HepG2 (cell line): Measurements from ENCODE around the gene AGAP3. TPM values are rescaled to one million over a fixed set of nuclear protein-coding genes. Genes with fewer than 3 reads are reported as not detected.

Experiments
- GPN1 ChIP-seq: sonication (generic); formaldehyde crosslinking; IDR thresholded peaks from 2 replicates; pipeline ENCODE4 v1.5.1; 2020; ENCODE audit warnings: missing genetic modification reagents, borderline replicate concordance
- HNF1A ChIP-seq, 2 experiments: sonication (generic) in 1 of 2; formaldehyde crosslinking in 1 of 2; IDR thresholded peaks; 2 replicates each; pipeline versions ENCODE4 v1.4.0 to v1.6.1; 2016 to 2020; ENCODE audit warnings: borderline replicate concordance in 1 of 2, low read depth in 1 of 2, mild to moderate bottlenecking in 1 of 2, missing genetic modification reagents in 1 of 2
- MTA1 ChIP-seq: sonication (generic); formaldehyde crosslinking; IDR thresholded peaks from 2 replicates; pipeline ENCODE4 v1.4.0; 2020; ENCODE audit warnings: missing genetic modification reagents, mild to moderate bottlenecking, borderline replicate concordance
- NR2C2 ChIP-seq: sonication (generic); formaldehyde crosslinking; IDR thresholded peaks from 2 replicates; pipeline ENCODE4 v1.4.0; 2020; ENCODE audit warnings: missing genetic modification reagents, mild to moderate bottlenecking, moderate library complexity, borderline replicate concordance
- PLSCR1 ChIP-seq: sonication (generic); formaldehyde crosslinking; IDR thresholded peaks from 2 replicates; pipeline ENCODE4 v1.5.0; 2020; ENCODE audit warnings: missing genetic modification reagents, mild to moderate bottlenecking, borderline replicate concordance
- RAD51 ChIP-seq: fragments of 450-650 bp; IDR thresholded peaks from 2 replicates; pipeline ENCODE4 v1.6.1; 2016; ENCODE audit warnings: borderline replicate concordance
- ZBED4 ChIP-seq: sonication (generic); formaldehyde crosslinking; IDR thresholded peaks from 2 replicates; pipeline ENCODE4 v1.4.0; 2020; ENCODE audit warnings: missing genetic modification reagents, borderline replicate concordance
- ZHX2 ChIP-seq, 2 experiments: sonication (generic) in 1 of 2; formaldehyde crosslinking in 1 of 2; IDR thresholded peaks; 2 replicates each; pipeline versions ENCODE4 v1.6.1 to v1.9.0; 2014 to 2022; ENCODE audit warnings: antibody characterized with exemption in 1 of 2, borderline replicate concordance in 1 of 2, inconsistent platforms in 1 of 2, low read depth in 1 of 2, missing genetic modification reagents in 1 of 2
- ZNF496 ChIP-seq: sonication (generic); formaldehyde crosslinking; IDR thresholded peaks from 2 replicates; pipeline ENCODE4 v1.8.1; 2023; ENCODE audit warnings: mild to moderate bottlenecking, moderate library complexity, missing genetic modification reagents; ENCODE audit not compliant: insufficient replicate concordance
- polyA plus RNA-seq, 8 experiments: library from polyadenylated mRNA; depleted of rRNA in 3 of 8; stranded (reverse) in 7 of 8; unstranded in 1 of 8; fragments of >200 nt; fragmentation: Illumina TruSeq in 4 of 8; extraction: Trizol in 4 of 8; gene quantifications; 2 replicates each; pipeline versions ENCODE4 v1.2.1 to v1.2.3, GENCODE V29; 2011 to 2016; ENCODE audit warnings: low read depth in 4 of 8, missing spikeins in 1 of 8, mixed read lengths in 1 of 8; ENCODE audit not compliant: insufficient read depth in 1 of 8
- total RNA-seq, 5 experiments: library from RNA; depleted of rRNA; stranded (reverse); fragments of >200 nt; fragmentation: Illumina TruSeq; extraction: Trizol; gene quantifications; 2 replicates each; pipeline ENCODE4 v1.2.3, GENCODE V29; 2016; ENCODE audit warnings: low read depth in 1 of 5

Gene AGAP3
- total and polyA plus RNA-seq, 2 of the 13 experiments (the other 11 are each of a cell fraction or from before 2014, with no cell fraction given), result 31.3 to 61.4 TPM

GRCh38 chr7:151059367-151060112 is 26.7 kb upstream of the AGAP3 start, which contains the start of gene SLC4A2 (continued):
- TF ChIP-seq ZBED4 (CRISPR knock-in tag) (no peak; the same call in 1 of the 2 replicates), MTA1 (CRISPR knock-in tag) (no peak; the same call in 1 of the 2 replicates), RAD51 (no peak), NR2C2 (CRISPR knock-in tag) (no peak), PLSCR1 (no peak), ZHX2 (IDR thresholded peaks at IDR 0.05; ENCODE audit: low read depth) (no peak), ZHX2 (CRISPR knock-in tag; IDR thresholded peaks at IDR 0.05; ENCODE audit: borderline replicate concordance) (no peak), HNF1A (IDR thresholded peaks at IDR 0.05; ENCODE audit: low read depth) (no peak), HNF1A (CRISPR knock-in tag; IDR thresholded peaks at IDR 0.05; ENCODE audit: borderline replicate concordance) (no peak), GPN1 (no peak), ZNF496 (CRISPR knock-in tag) (no peak)
